Stimulated activated CD4-positive, alpha-beta T cell treated with anti-CD3 and anti-CD28 coated beads, Interleukin-1b, Interleukin-23, amount 100 ng/mL, for 48 hours (primary cell): ENCODE results near the gene GXYLT1.
"Not testable (repeated sequence)": the region's sequence is repeated elsewhere in the genome, so short reads cannot be mapped to it uniquely, and the experiment has no call there.

ENCODE experiments used
- DNase-seq: peaks from one replicate; pipeline ENCODE4 v3.0.0-alpha.2; 2020

The GXYLT1 gene

GRCh38 chr12:42091769-42092168 is 52.9 kb downstream of the GXYLT1 start:
- DNase-seq: no peak

GRCh38 chr12:42090899-42091298 is 53.8 kb downstream of the GXYLT1 start:
- DNase-seq: no peak

DNA sequence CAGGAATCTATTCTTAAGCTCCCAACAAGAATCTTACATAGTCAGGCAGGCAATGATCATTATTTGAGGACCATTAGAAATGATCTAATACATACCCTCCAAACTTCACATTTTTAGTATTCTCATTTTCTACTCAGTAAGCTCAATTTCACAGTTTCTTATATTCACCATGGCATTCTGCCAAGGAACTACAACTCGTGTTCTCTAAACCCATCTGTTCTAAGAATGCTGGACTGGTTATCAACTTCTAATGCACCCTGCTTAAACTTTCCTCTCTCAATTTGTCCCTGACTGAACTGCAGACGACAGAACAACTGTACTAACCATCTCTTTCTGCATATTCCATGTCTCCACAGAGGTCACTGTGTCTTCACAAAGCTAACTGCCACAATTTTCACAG is 58.6 kb downstream of the GXYLT1 start:
- DNase-seq: no peak

DNA sequence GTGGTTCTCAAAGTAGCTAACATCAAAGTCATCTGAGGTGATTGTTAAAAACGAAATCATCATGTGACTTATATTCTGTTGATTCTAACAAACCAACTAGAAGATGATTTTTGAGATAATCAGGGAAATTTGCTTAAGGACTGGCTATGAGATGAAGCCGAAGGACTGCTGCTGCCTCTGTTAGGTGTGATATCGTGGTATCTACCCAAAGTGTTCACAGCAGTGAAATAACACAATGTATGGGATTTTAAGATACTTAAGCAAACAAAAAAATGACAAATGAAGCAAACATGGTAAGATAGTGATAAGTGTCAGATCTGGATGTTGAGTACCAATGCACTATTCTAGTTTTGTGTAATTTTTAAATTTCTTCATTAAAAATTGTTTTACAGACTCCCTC is 59.1 kb downstream of the GXYLT1 start:
- DNase-seq: no peak

GRCh38 chr12:42084522-42084921 is 60.2 kb downstream of the GXYLT1 start:
- DNase-seq: no peak

DNA sequence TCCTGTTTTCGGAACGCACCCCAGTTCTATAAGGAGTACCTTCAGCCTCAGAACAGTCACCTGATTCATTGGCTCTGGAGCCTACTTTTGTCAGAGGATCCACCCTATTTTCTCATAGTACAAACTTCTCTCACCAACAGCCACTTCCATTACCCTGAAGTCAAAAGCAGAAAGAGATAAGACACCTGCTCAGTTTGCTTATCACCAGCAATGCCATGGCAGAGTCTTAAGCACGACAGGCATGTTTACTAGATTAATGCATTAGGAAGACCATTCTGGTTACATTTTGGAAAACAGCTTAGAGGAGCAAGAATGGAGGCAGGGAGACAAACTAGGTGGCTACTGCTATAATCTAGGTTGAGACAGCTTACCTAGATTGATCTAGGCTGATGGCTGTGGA is 67.7 kb downstream of the GXYLT1 start:
- no peak for DNase-seq

DNA sequence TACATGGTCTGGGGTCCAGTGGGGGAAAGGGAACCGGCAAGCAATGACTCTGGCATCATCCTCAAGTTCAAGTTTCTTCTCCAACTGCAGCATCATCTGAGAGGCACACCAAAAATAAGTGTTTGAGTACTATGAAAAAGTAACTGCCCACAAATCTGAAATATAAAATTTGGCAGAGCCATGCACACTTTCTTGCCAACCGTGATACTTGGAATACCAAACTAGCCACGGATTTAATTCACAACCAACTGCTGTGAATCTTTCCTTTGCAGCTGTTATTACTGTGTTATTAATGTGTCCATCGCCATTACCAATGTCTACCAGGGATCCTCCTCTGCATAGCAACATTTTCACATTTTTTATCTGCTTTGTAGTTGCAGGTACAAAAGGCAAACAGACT is 74.6 kb downstream of the GXYLT1 start:
- DNase-seq: no peak

DNA sequence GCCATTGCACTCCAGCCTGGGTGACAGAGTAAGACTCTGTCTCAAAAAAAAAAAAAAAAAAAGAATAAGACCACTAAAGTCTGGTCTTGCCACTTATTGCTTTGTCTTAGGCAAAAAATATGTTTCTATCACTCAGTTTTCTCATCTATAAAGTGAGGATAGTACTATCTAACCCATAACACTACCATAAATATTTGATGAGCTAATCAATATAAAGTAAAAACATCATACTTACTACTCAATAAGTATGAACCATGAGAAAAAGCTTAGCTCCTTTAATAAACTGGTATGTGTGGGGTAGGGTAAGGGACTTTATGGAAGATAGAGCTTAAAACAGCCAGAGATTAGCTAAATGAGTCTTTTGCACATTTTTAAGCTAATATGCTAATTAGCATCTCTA is 85.5 kb downstream of the GXYLT1 start:
- DNase-seq: no peak

GRCh38 chr12:42056130-42056529 is 88.5 kb downstream of the GXYLT1 start:
- no peak for DNase-seq

GRCh38 chr12:42053456-42053855 is 91.2 kb downstream of the GXYLT1 start:
- DNase-seq: no peak

DNA sequence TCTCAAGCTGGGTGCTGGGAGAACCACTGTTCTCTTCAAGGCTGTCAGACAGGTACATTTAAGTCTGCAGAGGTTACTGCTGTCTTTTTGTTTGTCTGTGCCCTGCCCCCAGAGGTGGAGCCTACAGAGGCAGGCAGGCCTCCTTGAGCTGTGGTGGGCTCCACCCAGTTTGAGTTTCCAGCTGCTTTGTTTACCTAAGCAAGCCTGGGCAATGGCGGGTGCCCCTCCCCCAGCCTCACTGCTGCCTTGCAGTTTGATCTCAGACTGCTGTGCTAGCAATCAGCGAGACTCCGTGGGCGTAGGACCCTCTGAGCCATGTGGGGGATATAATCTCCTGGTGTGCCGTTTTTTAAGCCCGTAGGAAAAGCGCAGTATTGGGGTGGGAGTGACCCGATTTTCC is 95.7 kb downstream of the GXYLT1 start:
- not testable (repeated sequence) for DNase-seq

- no peak for DNase-seq
These were observed 105.1 kb downstream of the GXYLT1 start for GRCh38 chr12:42039577-42039976.

GRCh38 chr12:42039176-42039575 is 105.5 kb downstream of the GXYLT1 start:
- DNase-seq: no peak

GRCh38 chr12:42031847-42032564 is 112.7 kb downstream of the GXYLT1 start:
- no peak for DNase-seq
